ENCODE measurements around the gene ARHGAP30. TPM values are rescaled to one million over a fixed set of nuclear protein-coding genes. Genes with fewer than 3 reads are reported as not detected.

The ARHGAP30 gene
- total RNA-seq, 2 donors from 2014 or later, result 16.4 to 16.9 TPM

GRCh38 chr1:161090617-161091016, 20.9 kb upstream of the ARHGAP30 start:
- ATAC-seq (ENCODE audit: insufficient number of reproducible peaks, low FRiP score, low read depth), result no peak
- Histone ChIP-seq H3K36me3 (no peaks in the 10 kb centered on the region), H3K4me3 (no peak overlapping the region), H3K4me1 (ENCODE audit: control insufficient read depth in 1 of 2, low read depth in 2 of 2) (no peaks in the 10 kb centered on the region), H3K27ac (no peak overlapping the region), H3K9me3 (no peaks in the 10 kb centered on the region), H3K27me3 (replicated peaks; ENCODE audit: insufficient read depth) (no peaks in the 10 kb centered on the region)
- DNase-seq (ENCODE audit: low spot score), result no peak
- no peak for TF ChIP-seq CTCF (IDR thresholded peaks at IDR 0.05)

- TF ChIP-seq CTCF (IDR thresholded peaks at IDR 0.05), result no peak
- no peak overlapping the region for H3K4me3 ChIP-seq
- ATAC-seq (ENCODE audit: insufficient number of reproducible peaks, low FRiP score, low read depth) (no peak), DNase-seq (ENCODE audit: low spot score) (no peak)
- H3K9me3 ChIP-seq, result no peaks in the 10 kb centered on the region
- H3K36me3 ChIP-seq, result no peaks in the 10 kb centered on the region
- H3K27ac ChIP-seq, result no peak overlapping the region
- H3K4me1 ChIP-seq (ENCODE audit: control insufficient read depth in 1 of 2, low read depth in 2 of 2), result no peaks in the 10 kb centered on the region
- no peaks in the 10 kb centered on the region for H3K27me3 ChIP-seq (replicated peaks; ENCODE audit: insufficient read depth)
These were observed 20.2 kb upstream of the ARHGAP30 start for GRCh38 chr1:161089938-161090337.

GRCh38 chr1:161089251-161089924, 19.7 kb upstream of the ARHGAP30 start, which contains the start of gene NECTIN4:
TSS of gene NECTIN4 (minus strand) at chr1:161089558. CDS start at chr1:161089296, 262 bp downstream.
- Histone ChIP-seq H3K9me3 (no peaks in the 10 kb centered on the region), H3K4me3 (no peak within 1 kb of the TSS), H3K36me3 (no peaks in the 10 kb centered on the region), H3K27me3 (replicated peaks; ENCODE audit: insufficient read depth) (no peaks in the 10 kb centered on the region), H3K4me1 (ENCODE audit: control insufficient read depth in 1 of 2, low read depth in 2 of 2) (no peaks in the 10 kb centered on the region), H3K27ac (no peak within 1 kb of the TSS)
- DNase-seq (ENCODE audit: low spot score) (no peak), ATAC-seq (ENCODE audit: insufficient number of reproducible peaks, low FRiP score, low read depth) (no peak)
- TF ChIP-seq CTCF (IDR thresholded peaks at IDR 0.05), result no peak

- Histone ChIP-seq H3K27ac (no peak overlapping the region), H3K4me3 (no peak overlapping the region), H3K36me3 (no peaks in the 10 kb centered on the region), H3K9me3 (no peaks in the 10 kb centered on the region), H3K27me3 (replicated peaks; ENCODE audit: insufficient read depth) (no peaks in the 10 kb centered on the region), H3K4me1 (ENCODE audit: control insufficient read depth in 1 of 2, low read depth in 2 of 2) (no peaks in the 10 kb centered on the region)
- no peak for TF ChIP-seq CTCF (IDR thresholded peaks at IDR 0.05)
- DNase-seq (ENCODE audit: low spot score) (no peak), ATAC-seq (ENCODE audit: insufficient number of reproducible peaks, low FRiP score, low read depth) (no peak)
These were observed 19.0 kb upstream of the ARHGAP30 start for GRCh38 chr1:161088587-161089110.

- ATAC-seq (ENCODE audit: insufficient number of reproducible peaks, low FRiP score, low read depth), result no peak
- no peak for DNase-seq (ENCODE audit: low spot score)
- no peak for TF ChIP-seq CTCF (IDR thresholded peaks at IDR 0.05)
- Histone ChIP-seq H3K27ac (no peak overlapping the region), H3K4me3 (no peak overlapping the region), H3K9me3 (no peaks in the 10 kb centered on the region), H3K27me3 (replicated peaks; ENCODE audit: insufficient read depth) (no peaks in the 10 kb centered on the region), H3K4me1 (ENCODE audit: control insufficient read depth in 1 of 2, low read depth in 2 of 2) (no peaks in the 10 kb centered on the region), H3K36me3 (no peaks in the 10 kb centered on the region)
These were observed 16.8 kb upstream of the ARHGAP30 start for GRCh38 chr1:161086457-161086856.

All from thoracic aorta (tissue), 2 donors.